CD8-positive, alpha-beta memory T cell (primary cell): ENCODE data around the gene SLC41A3. TPM values are rescaled to one million over a fixed set of nuclear protein-coding genes. Genes with fewer than 3 reads are reported as not detected.
"Not testable (repeated sequence)": the region's sequence is repeated elsewhere in the genome, so short reads cannot be mapped to it uniquely, and the experiment has no call there.

Experiments
- CTCF ChIA-PET: fragments of 350-600 bp; sonication (Branson Sonifier 250); formaldehyde crosslinking; loops from one replicate; lab custom pipeline; 2021; ENCODE audit warnings: antibody characterized with exemption; lab: Charles Lee
- POLR2A ChIA-PET: fragments of 350-600 bp; sonication (Branson Sonifier 250); formaldehyde crosslinking; loops from one replicate; lab custom pipeline; 2021; ENCODE audit warnings: antibody characterized with exemption; lab: Charles Lee
- DNase-seq, 5 donors: peaks; one replicate each; pipeline versions ENCODE4 v3.0.0 to v3.0.0-alpha.2; 2020 to 2022; ENCODE audit warnings: mixed read lengths in 1 of 5
- H3K27ac ChIP-seq: one replicate; pipeline ENCODE4 v1.7.0; 2013; ENCODE audit warnings: low read depth, mild to moderate bottlenecking, low read length, moderate library complexity
- H3K27me3 ChIP-seq: 2 replicates; pipeline ENCODE4 v1.7.0; 2013; ENCODE audit warnings: low read length, mild to moderate bottlenecking; ENCODE audit not compliant: insufficient read depth, poor library complexity, severe bottlenecking
- H3K36me3 ChIP-seq: 2 replicates; pipeline ENCODE4 v1.7.0; 2013; ENCODE audit warnings: mild to moderate bottlenecking, low read length, moderate library complexity; ENCODE audit not compliant: insufficient read depth
- H3K4me1 ChIP-seq: 2 replicates; pipeline ENCODE4 v1.7.0; 2013; ENCODE audit warnings: mild to moderate bottlenecking, low read length, moderate library complexity; ENCODE audit not compliant: insufficient read depth
- H3K4me3 ChIP-seq: 2 replicates; pipeline ENCODE4 v1.7.0; 2013; ENCODE audit warnings: mild to moderate bottlenecking, low read length
- H3K9me3 ChIP-seq: 2 replicates; pipeline ENCODE4 v1.7.0; 2013; ENCODE audit warnings: mild to moderate bottlenecking, low read length
- H3K27ac Mint-ChIP-seq, 8 donors: one replicate each; pipeline ENCODE4 v1.8.0; 2020 to 2021; ENCODE audit warnings: mixed read lengths in 8 of 8, mild to moderate bottlenecking in 6 of 8, inconsistent platforms in 3 of 8, moderate library complexity in 3 of 8
- H3K27me3 Mint-ChIP-seq, 2 donors: one replicate each; pipeline ENCODE4 v1.8.0; 2020 to 2021; ENCODE audit warnings: mixed read lengths in 2 of 2, mild to moderate bottlenecking in 1 of 2, moderate library complexity in 1 of 2
- H3K36me3 Mint-ChIP-seq, 3 donors: one replicate each; pipeline ENCODE4 v1.8.0; 2020 to 2021; ENCODE audit warnings: mixed read lengths in 3 of 3, inconsistent platforms in 1 of 3, mild to moderate bottlenecking in 1 of 3
- H3K4me1 Mint-ChIP-seq, 3 donors: one replicate each; pipeline ENCODE4 v1.8.0; 2020 to 2021; ENCODE audit warnings: mixed read lengths in 3 of 3, inconsistent platforms in 1 of 3, mild to moderate bottlenecking in 1 of 3
- H3K4me3 Mint-ChIP-seq, 7 donors: one replicate each; pipeline ENCODE4 v1.8.0; 2020 to 2021; ENCODE audit warnings: mixed read lengths in 7 of 7, mild to moderate bottlenecking in 6 of 7, moderate library complexity in 4 of 7, inconsistent platforms in 2 of 7
- H3K9me3 Mint-ChIP-seq, 5 donors: one replicate each; pipeline ENCODE4 v1.8.0; 2020 to 2022; ENCODE audit warnings: mixed read lengths in 5 of 5, mild to moderate bottlenecking in 3 of 5, moderate library complexity in 2 of 5, inconsistent platforms in 1 of 5
- polyA plus RNA-seq: library from polyadenylated mRNA; unstranded; fragments of 300-500 nt; fragmentation: Illumina TruSeq; gene quantifications from one replicate; pipeline ENCODE4 v1.2.3, GENCODE V29; 2021
- total RNA-seq, 2 experiments: library from RNA; stranded (reverse); gene quantifications; one replicate each; pipeline ENCODE4 v1.2.3, GENCODE V29; 2021

Gene SLC41A3
- total and polyA plus RNA-seq, 3 experiments from 2014 or later: 25.8 to 28.0 (median 25.8) TPM

GRCh38 chr3:125961289-125961589, 122.7 kb downstream of the SLC41A3 start:
- H3K27ac Mint-ChIP-seq: no peak overlapping the region
- no peaks in the 10 kb centered on the region for H3K4me1 Mint-ChIP-seq
- ChIA-PET CTCF (no interaction called here), POLR2A (no interaction called here)
- no peak overlapping the region for H3K4me3 ChIP-seq
- H3K9me3 ChIP-seq: no peaks in the 10 kb centered on the region
- H3K4me3 Mint-ChIP-seq: no peak overlapping the region
- H3K9me3 Mint-ChIP-seq: peaks cover 0 to 6% (median 0%) of the 10 kb centered on the region in 5 donors
- H3K27ac ChIP-seq: no peak overlapping the region
- no peaks in the 10 kb centered on the region for H3K4me1 ChIP-seq
- no peaks in the 10 kb centered on the region for H3K27me3 ChIP-seq
- H3K36me3 Mint-ChIP-seq: no peaks in the 10 kb centered on the region
- H3K27me3 Mint-ChIP-seq: peaks cover 14 to 29% of the 10 kb centered on the region in 2 donors
- no peak for DNase-seq
- no peaks in the 10 kb centered on the region for H3K36me3 ChIP-seq

GRCh38 chr3:125960456-125961288, 123.3 kb downstream of the SLC41A3 start:
- Mint-ChIP-seq H3K27ac (peak overlapping the region in 1 of 8 donors; percentile 43), H3K9me3 (peaks cover 0 to 6% (median 0%) of the 10 kb centered on the region in 5 donors)
- CTCF ChIA-PET: interaction anchor here (1.2 kb wide), 1 partner anchor 36 kb away, joined by 3 read pairs; no protein-coding TSS in a partner anchor

GRCh38 chr3:125960066-125960424, 123.9 kb downstream of the SLC41A3 start:
- H3K27me3 Mint-ChIP-seq: peaks cover 15 to 32% of the 10 kb centered on the region in 2 donors
- H3K9me3 Mint-ChIP-seq: peaks cover 0 to 6% (median 0%) of the 10 kb centered on the region in 5 donors
- no peaks in the 10 kb centered on the region for H3K4me1 Mint-ChIP-seq
- H3K4me3 Mint-ChIP-seq: no peak overlapping the region
- ChIA-PET POLR2A (no interaction called here), CTCF (interaction anchor here (1.2 kb wide), 1 partner anchor 36 kb away, joined by 3 read pairs; no protein-coding TSS in a partner anchor)
- H3K27ac Mint-ChIP-seq: no peak overlapping the region
- H3K4me3 ChIP-seq: no peak overlapping the region
- H3K9me3 ChIP-seq: no peaks in the 10 kb centered on the region
- no peak for DNase-seq
- H3K27ac ChIP-seq: no peak overlapping the region
- no peaks in the 10 kb centered on the region for H3K36me3 ChIP-seq
- no peaks in the 10 kb centered on the region for H3K36me3 Mint-ChIP-seq
- no peaks in the 10 kb centered on the region for H3K4me1 ChIP-seq
- no peaks in the 10 kb centered on the region for H3K27me3 ChIP-seq

More at GRCh38 chr3:125960456-125961288, 123.3 kb downstream of the SLC41A3 start:
- Mint-ChIP-seq H3K27me3 (peaks cover 15 to 29% of the 10 kb centered on the region in 2 donors), H3K4me3 (no peak overlapping the region), H3K4me1 (no peaks in the 10 kb centered on the region), H3K36me3 (no peaks in the 10 kb centered on the region)
- Histone ChIP-seq H3K4me1 (no peaks in the 10 kb centered on the region), H3K36me3 (no peaks in the 10 kb centered on the region), H3K9me3 (no peaks in the 10 kb centered on the region), H3K27ac (no peak overlapping the region), H3K27me3 (no peaks in the 10 kb centered on the region), H3K4me3 (no peak overlapping the region)
- POLR2A ChIA-PET: no interaction called here
- DNase-seq: no peak

GRCh38 chr3:125959317-125960065, 124.4 kb downstream of the SLC41A3 start:
- no peaks in the 10 kb centered on the region for H3K4me1 ChIP-seq
- H3K36me3 ChIP-seq: no peaks in the 10 kb centered on the region
- H3K9me3 Mint-ChIP-seq: peaks cover 0 to 6% (median 0%) of the 10 kb centered on the region in 5 donors
- ChIA-PET CTCF (interaction anchor here (1.2 kb wide), 1 partner anchor 37 kb away, joined by 3 read pairs; no protein-coding TSS in a partner anchor), POLR2A (no interaction called here)
- no peak for DNase-seq
- no peaks in the 10 kb centered on the region for H3K27me3 ChIP-seq
- no peaks in the 10 kb centered on the region for H3K36me3 Mint-ChIP-seq
- no peaks in the 10 kb centered on the region for H3K4me1 Mint-ChIP-seq
- no peaks in the 10 kb centered on the region for H3K9me3 ChIP-seq
- no peak overlapping the region for H3K4me3 Mint-ChIP-seq
- H3K4me3 ChIP-seq: no peak overlapping the region
- no peak overlapping the region for H3K27ac Mint-ChIP-seq
- H3K27me3 Mint-ChIP-seq: peaks cover 13 to 33% of the 10 kb centered on the region in 2 donors
- no peak overlapping the region for H3K27ac ChIP-seq

GRCh38 chr3:125958511-125959316, 125.2 kb downstream of the SLC41A3 start:
- Histone ChIP-seq H3K4me3 (no peak overlapping the region), H3K36me3 (no peaks in the 10 kb centered on the region), H3K9me3 (no peaks in the 10 kb centered on the region), H3K4me1 (no peaks in the 10 kb centered on the region), H3K27me3 (no peaks in the 10 kb centered on the region), H3K27ac (no peak overlapping the region)
- H3K36me3 Mint-ChIP-seq: no peaks in the 10 kb centered on the region
- H3K27ac Mint-ChIP-seq: no peak overlapping the region
- ChIA-PET CTCF (no interaction called here), POLR2A (no interaction called here)
- H3K4me1 Mint-ChIP-seq: no peaks in the 10 kb centered on the region
- H3K27me3 Mint-ChIP-seq: peaks cover 9 to 29% of the 10 kb centered on the region in 2 donors
- DNase-seq: no peak
- H3K4me3 Mint-ChIP-seq: no peak overlapping the region
- peaks cover 0 to 6% (median 0%) of the 10 kb centered on the region in 5 donors for H3K9me3 Mint-ChIP-seq

- Mint-ChIP-seq H3K9me3 (peaks cover 0 to 6% (median 0%) of the 10 kb centered on the region in 5 donors), H3K4me3 (no peak overlapping the region), H3K27me3 (peaks cover 9 to 32% of the 10 kb centered on the region in 2 donors), H3K27ac (no peak overlapping the region), H3K4me1 (no peaks in the 10 kb centered on the region), H3K36me3 (no peaks in the 10 kb centered on the region)
- Histone ChIP-seq H3K27me3 (no peaks in the 10 kb centered on the region), H3K4me1 (no peaks in the 10 kb centered on the region), H3K27ac (no peak overlapping the region), H3K36me3 (no peaks in the 10 kb centered on the region), H3K9me3 (no peaks in the 10 kb centered on the region), H3K4me3 (no peak overlapping the region)
- DNase-seq: no peak
- ChIA-PET CTCF (no interaction called here), POLR2A (no interaction called here)
Measured at GRCh38 chr3:125957674-125958510, 126.0 kb downstream of the SLC41A3 start.

GRCh38 chr3:125957020-125957419, 126.9 kb downstream of the SLC41A3 start:
- peaks cover 9 to 33% of the 10 kb centered on the region in 2 donors for H3K27me3 Mint-ChIP-seq
- DNase-seq, H3K9me3 ChIP-seq, H3K27me3 ChIP-seq, H3K9me3 Mint-ChIP-seq, H3K4me3 ChIP-seq, H3K4me3 Mint-ChIP-seq, H3K4me1 ChIP-seq, POLR2A ChIA-PET, H3K27ac ChIP-seq, CTCF ChIA-PET, H3K27ac Mint-ChIP-seq, H3K4me1 Mint-ChIP-seq, H3K36me3 Mint-ChIP-seq, H3K36me3 ChIP-seq: not testable (repeated sequence)
